Upper lobe of left lung (tissue), 4 donors: ENCODE results near the gene GRK3.

Experiments
- CTCF ChIP-seq, 6 experiments: fragments of 450-650 bp in 4 of 6; fragments of 200-600 bp in 2 of 6; sonication (generic) in 2 of 6; IDR thresholded peaks; one replicate each; pipeline ENCODE4 v1.5.1; 2016 to 2019; ENCODE audit warnings: antibody characterized with exemption in 6 of 6
- EP300 ChIP-seq, 4 donors: sonication (generic); formaldehyde crosslinking; IDR thresholded peaks; one replicate each; pipeline ENCODE4 v1.5.1; 2017; ENCODE audit warnings: antibody characterized with exemption in 4 of 4, control low read depth in 2 of 4
- POLR2A ChIP-seq, 4 donors: fragments of 450-650 bp; IDR thresholded peaks; one replicate each; pipeline ENCODE4 v1.5.1; 2016 to 2017; ENCODE audit warnings: antibody characterized with exemption in 4 of 4, mild to moderate bottlenecking in 2 of 4

GRCh38 chr22:25644122-25644521, 79.6 kb downstream of the GRK3 start:
- TF ChIP-seq CTCF (IDR thresholded peaks at IDR 0.05) (no peak), EP300 (IDR thresholded peaks at IDR 0.05) (no peak), POLR2A (IDR thresholded peaks at IDR 0.05) (no peak)
